ENCODE measurements around the gene NCOA1.
"Not testable (repeated sequence)": the region's sequence is repeated elsewhere in the genome, so short reads cannot be mapped to it uniquely, and the experiment has no call there.

GRCh38 chr2:24800487-24800886, 309.4 kb downstream of the NCOA1 start:
- not testable (repeated sequence) for TF ChIP-seq MYC (IDR thresholded peaks at IDR 0.05; ENCODE audit: low read depth, low read length); CTCF (IDR thresholded peaks at IDR 0.05; ENCODE audit: extremely low read depth in 1 of 2, insufficient read depth in 1 of 2, low read depth in 1 of 2, low read length in 2 of 2); JUN (IDR thresholded peaks at IDR 0.05; ENCODE audit: borderline replicate concordance, insufficient read depth, insufficient read length, low read depth); EZH2 (IDR thresholded peaks at IDR 0.05; ENCODE audit: borderline replicate concordance, low read depth, low read length, severe bottlenecking); POLR2A (IDR thresholded peaks at IDR 0.05; ENCODE audit: low read depth, low read length); FOS (IDR thresholded peaks at IDR 0.05; ENCODE audit: borderline replicate concordance, insufficient read depth, low read length); GATA2 (IDR thresholded peaks at IDR 0.05; ENCODE audit: insufficient read depth, insufficient read length, low read depth, low read length)

All from endothelial cell of umbilical vein (primary cell).